Thyroid gland (tissue), 4 donors: ENCODE measurements around the gene PTRHD1. TPM values are rescaled to one million over a fixed set of nuclear protein-coding genes. Genes with fewer than 3 reads are reported as not detected.
A peak's percentile ranks its signal among the peaks of the same experiment; 100 is the strongest.
"Not testable (repeated sequence)": the region's sequence is repeated elsewhere in the genome, so short reads cannot be mapped to it uniquely, and the experiment has no call there.

Source experiments
- DNase-seq, 2 donors: peaks; one replicate each; pipeline ENCODE4 v3.0.0-alpha.2; 2019
- H3K27ac ChIP-seq, 3 donors: fragments of 200-600 bp; sonication (generic); 1 replicate in 2 of 3; 2 replicates in 1 of 3; pipeline ENCODE4 v1.5.1; 2016 to 2019; ENCODE audit warnings: mild to moderate bottlenecking in 1 of 3, moderate library complexity in 1 of 3
- H3K27me3 ChIP-seq: fragments of 200-600 bp; sonication (generic); one replicate; pipeline ENCODE4 v1.5.1; 2019
- H3K36me3 ChIP-seq, 2 donors: fragments of 200-600 bp; sonication (generic); one replicate each; pipeline ENCODE4 v1.5.1; 2016 to 2019
- H3K4me1 ChIP-seq, 2 donors: fragments of 200-600 bp; sonication (generic); one replicate each; pipeline ENCODE4 v1.5.1; 2017 to 2019
- H3K4me3 ChIP-seq, 3 donors: fragments of 200-600 bp; sonication (generic); replicated peaks in 1 of 3; 1 replicate in 2 of 3; 2 replicates in 1 of 3; pipeline ENCODE4 v1.5.1; 2016; ENCODE audit warnings: mild to moderate bottlenecking in 1 of 3
- H3K9me3 ChIP-seq: fragments of 200-600 bp; sonication (generic); one replicate; pipeline ENCODE4 v1.5.1; 2017
- CTCF ChIP-seq, 6 experiments: fragments of 200-600 bp in 3 of 6; fragments of 450-650 bp in 3 of 6; sonication (generic) in 3 of 6; IDR thresholded peaks; one replicate each; pipeline ENCODE4 v1.5.1; 2016 to 2019; ENCODE audit warnings: antibody characterized with exemption in 6 of 6, mild to moderate bottlenecking in 2 of 6, inconsistent platforms in 1 of 6, moderate library complexity in 1 of 6
- POLR2A ChIP-seq, 2 donors: fragments of 450-650 bp; IDR thresholded peaks; one replicate each; pipeline ENCODE4 v1.6.1; 2017; ENCODE audit warnings: antibody characterized with exemption in 2 of 2, mild to moderate bottlenecking in 2 of 2, moderate library complexity in 1 of 2
- WGBS, 2 donors: methylation state at CpG; one replicate each; pipeline ENCODE4 v1.1.5; 2017; 5-methylcytosine and 5-hydroxymethylcytosine counted together
- intact Hi-C: fragments of 100-400 bp; cut with DNase I; formaldehyde crosslinking; loops from one replicate; pipeline ENCODE4 v1.15.1; 2023
- total RNA-seq, 4 donors: library from RNA; depleted of rRNA; stranded (reverse); fragments of >200 nt; gene quantifications; one replicate each; pipeline ENCODE4 v1.2.3, GENCODE V29; 2016

PTRHD1 gene
- total RNA-seq, 4 donors from 2014 or later: 12.6 to 68.8 (median 31.6) TPM

GRCh38 chr2:24806661-24807036, 13.5 kb upstream of the PTRHD1 start:
- TF ChIP-seq CTCF (IDR thresholded peaks at IDR 0.05) (no peak), POLR2A (IDR thresholded peaks at IDR 0.05) (no peak)
- no peaks in the 10 kb centered on the region for H3K27me3 ChIP-seq
- no peak for DNase-seq
- H3K9me3 ChIP-seq: no peaks in the 10 kb centered on the region
- H3K4me1 ChIP-seq: no peaks in the 10 kb centered on the region
- H3K27ac ChIP-seq: no peak overlapping the region
- H3K4me3 ChIP-seq: no peak overlapping the region
- H3K36me3 ChIP-seq: no peaks in the 10 kb centered on the region
- intact Hi-C loops: no loop called here

DNA sequence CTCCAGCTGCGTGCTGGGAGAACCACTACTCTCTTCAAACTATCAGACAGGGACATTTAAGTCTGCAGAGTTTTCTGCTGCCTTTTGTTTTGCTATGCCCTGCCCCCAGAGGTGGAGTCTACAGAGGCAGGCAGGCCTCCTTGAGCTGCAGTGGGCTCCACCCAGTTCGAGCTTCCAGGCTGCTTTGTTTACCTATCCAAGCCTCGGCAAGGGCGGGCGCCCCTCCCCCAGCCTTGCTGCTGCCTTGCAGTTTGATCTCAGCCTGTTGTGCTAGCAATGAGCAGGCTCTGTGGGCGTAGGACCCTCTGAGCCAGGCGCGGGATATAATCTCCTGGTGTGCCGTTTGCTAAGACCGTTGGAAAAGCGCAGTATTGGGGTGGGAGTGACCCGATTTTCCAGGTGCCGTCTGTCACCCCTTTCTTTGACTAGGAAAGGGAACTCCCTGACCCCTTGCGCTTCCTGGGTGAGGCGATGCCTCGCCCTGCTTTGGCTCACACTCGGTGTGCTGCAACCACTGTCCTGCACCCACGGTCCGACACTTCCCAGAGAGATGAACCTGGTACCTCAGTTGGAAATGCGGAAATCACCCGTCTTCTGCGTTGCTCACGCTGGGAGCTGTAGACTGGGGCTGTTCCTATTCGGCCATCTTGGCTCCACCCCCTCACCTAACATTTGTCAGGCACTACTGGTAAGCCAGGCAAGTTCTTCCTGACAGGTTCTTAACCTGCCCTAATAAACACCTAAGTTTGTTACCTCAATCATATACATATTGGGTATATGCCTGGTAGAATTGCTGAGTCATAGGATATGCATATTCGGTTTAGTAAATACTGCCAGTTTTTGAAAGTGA, 12.8 kb upstream of the PTRHD1 start:
- DNase-seq, H3K36me3 ChIP-seq, H3K9me3 ChIP-seq, H3K27me3 ChIP-seq, H3K4me1 ChIP-seq, H3K4me3 ChIP-seq, intact Hi-C loops, H3K27ac ChIP-seq: not testable (repeated sequence)
- 98 to 99% methylated on average over 11 to 24 of the region's 25 CpGs for WGBS, 2 donors

- H3K27me3 ChIP-seq, H3K4me3 ChIP-seq, intact Hi-C loops, H3K36me3 ChIP-seq, H3K9me3 ChIP-seq, H3K4me1 ChIP-seq, DNase-seq, H3K27ac ChIP-seq: not testable (repeated sequence)
- 92 to 99% methylated on average over 5 of the region's 5 CpGs for WGBS, 2 donors
These were observed 7.3 kb upstream of the PTRHD1 start for GRCh38 chr2:24800487-24800886.

DNA sequence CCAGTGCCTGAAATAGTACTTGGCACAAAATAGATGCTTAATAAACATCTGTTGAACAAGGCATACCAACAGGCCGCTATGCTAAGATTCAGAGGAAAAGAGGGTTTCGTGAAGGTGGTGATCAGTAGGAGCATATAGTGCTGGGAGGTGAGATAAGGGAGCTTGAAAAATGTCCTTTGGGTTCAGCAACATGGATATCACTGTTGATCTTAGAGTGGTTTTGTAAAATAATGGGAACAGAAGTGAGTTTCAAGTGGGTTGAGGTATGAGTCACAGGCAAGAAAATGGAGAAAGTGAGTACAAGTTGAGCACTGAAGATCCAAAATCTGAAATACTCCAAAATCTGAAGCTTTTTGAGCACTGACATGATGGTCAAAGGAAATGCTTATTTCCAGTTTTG, 4.5 kb upstream of the PTRHD1 start:
- H3K27ac ChIP-seq: no peak overlapping the region
- intact Hi-C loops: no loop called here
- no peaks in the 10 kb centered on the region for H3K9me3 ChIP-seq
- no peak for DNase-seq
- TF ChIP-seq CTCF (IDR thresholded peaks at IDR 0.05) (no peak), POLR2A (IDR thresholded peaks at IDR 0.05) (no peak)
- H3K4me3 ChIP-seq: no peak overlapping the region
- H3K27me3 ChIP-seq: no peaks in the 10 kb centered on the region
- WGBS, 2 donors: 99 to 100% methylated on average over 2 of the region's 2 CpGs
- H3K36me3 ChIP-seq: no peaks in the 10 kb centered on the region
- peaks cover 8% of the 10 kb centered on the region in 2 donors for H3K4me1 ChIP-seq

GRCh38 chr2:24793761-24794435, 707 bp upstream of the PTRHD1 start:
- peaks cover 14% of the 10 kb centered on the region in 2 donors for H3K4me1 ChIP-seq
- peak overlapping the region; percentile 31 to 78 (median 51) for H3K4me3 ChIP-seq
- no peaks in the 10 kb centered on the region for H3K9me3 ChIP-seq
- H3K27ac ChIP-seq: peak overlapping the region in 1 of 3 donors; percentile 100
- intact Hi-C loops: no loop called here
- WGBS, 2 donors: 6 to 8% methylated on average over 13 to 14 of the region's 14 CpGs
- DNase-seq: no peak
- no peaks in the 10 kb centered on the region for H3K27me3 ChIP-seq
- no peaks in the 10 kb centered on the region for H3K36me3 ChIP-seq
- TF ChIP-seq POLR2A (IDR thresholded peaks at IDR 0.05) (no peak), CTCF (IDR thresholded peaks at IDR 0.05) (no peak)

DNA sequence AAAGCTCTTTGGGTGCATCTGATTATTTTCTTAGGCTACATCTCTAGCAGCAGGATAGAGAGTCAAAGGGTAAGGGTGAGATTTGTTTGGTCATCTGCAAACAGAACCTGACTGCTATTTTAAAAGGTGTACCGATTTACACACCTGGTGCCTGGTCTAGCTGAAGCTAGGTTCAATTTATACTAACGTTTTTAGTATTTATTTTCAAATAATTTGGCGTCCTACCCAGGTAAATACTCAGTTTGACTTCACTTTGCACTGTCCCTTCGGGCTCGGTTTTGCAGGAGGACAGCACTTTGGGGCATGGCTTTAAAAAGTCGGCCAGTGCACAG, 683 bp downstream of the PTRHD1 start:
- Histone ChIP-seq H3K27ac (peak overlapping the region; percentile 94 to 100 (median 99)), H3K4me1 (peaks cover 14% of the 10 kb centered on the region in 2 donors), H3K4me3 (peak overlapping the region; percentile 31 to 78 (median 51)), H3K27me3 (no peaks in the 10 kb centered on the region), H3K36me3 (no peaks in the 10 kb centered on the region), H3K9me3 (no peaks in the 10 kb centered on the region)
- no peak for DNase-seq
- intact Hi-C loops: no loop called here
- 3 to 6% methylated on average over 6 of the region's 6 CpGs for WGBS, 2 donors
- TF ChIP-seq POLR2A (IDR thresholded peaks at IDR 0.05) (no peak), CTCF (IDR thresholded peaks at IDR 0.05) (no peak)
